Body of pancreas (tissue), 4 donors: ENCODE data around the gene BACH2. TPM values are rescaled to one million over a fixed set of nuclear protein-coding genes. Genes with fewer than 3 reads are reported as not detected.

ENCODE experiments used
- ATAC-seq: fragments of 150-250 bp; one replicate; pipeline ENCODE4 v1.9.1; 2016
- DNase-seq, 4 donors: peaks; one replicate each; pipeline ENCODE4 v3.0.0-alpha.2; 2019
- H3K27ac ChIP-seq, 4 donors: fragments of 200-600 bp; sonication (generic); 1 replicate in 3 of 4; 2 replicates in 1 of 4; pipeline versions ENCODE4 v1.5.1 to v1.6.1; 2016 to 2019; ENCODE audit warnings: mild to moderate bottlenecking in 1 of 4, mixed read lengths in 1 of 4, moderate library complexity in 1 of 4
- H3K27me3 ChIP-seq, 2 donors: fragments of 200-600 bp; sonication (generic); one replicate each; pipeline ENCODE4 v1.6.0; 2016; ENCODE audit warnings: mild to moderate bottlenecking in 1 of 2
- H3K36me3 ChIP-seq, 2 donors: fragments of 200-600 bp; sonication (generic); replicated peaks in 1 of 2; 2 replicates each; pipeline ENCODE4 v1.5.1; 2016; ENCODE audit warnings: low read depth in 2 of 2; ENCODE audit not compliant: insufficient read depth in 1 of 2
- H3K4me1 ChIP-seq: fragments of 200-600 bp; sonication (generic); one replicate; pipeline ENCODE4 v1.6.0; 2016
- H3K4me3 ChIP-seq, 2 donors: fragments of 200-600 bp; sonication (generic); 1 replicate in 1 of 2; 2 replicates in 1 of 2; pipeline ENCODE4 v1.5.1; 2016 to 2019
- H3K9me3 ChIP-seq, 3 donors: fragments of 200-600 bp; sonication (generic); 1 replicate in 2 of 3; 2 replicates in 1 of 3; pipeline ENCODE4 v1.5.1; 2016
- POLR2A ChIP-seq, 3 donors: fragments of 450-650 bp; IDR thresholded peaks; one replicate each; pipeline ENCODE4 v1.6.1; 2016; ENCODE audit warnings: antibody characterized with exemption in 3 of 3, mild to moderate bottlenecking in 2 of 3
- WGBS, 2 donors: methylation state at CpG; one replicate each; pipeline ENCODE4 v1.1.5; 2017; 5-methylcytosine and 5-hydroxymethylcytosine counted together
- intact Hi-C: fragments of 100-400 bp; cut with DNase I; formaldehyde crosslinking; loops from one replicate; pipeline ENCODE4 v1.15.1; 2023
- total RNA-seq, 2 donors: library from RNA; depleted of rRNA; stranded (reverse); fragments of >200 nt; gene quantifications; one replicate each; pipeline ENCODE4 v1.1.0, GENCODE V29; 2016
- TF ChIP-seq, protein P1 (sequence below), 7 experiments: fragments of 450-650 bp in 4 of 7; fragments of 200-600 bp in 3 of 7; sonication (generic) in 3 of 7; IDR thresholded peaks; one replicate each; pipeline ENCODE4 v1.5.1; 2016 to 2019; ENCODE audit warnings: antibody characterized with exemption in 7 of 7

The BACH2 gene
- total RNA-seq, 2 donors from 2014 or later, result 2.1 to 3.3 TPM

DNA sequence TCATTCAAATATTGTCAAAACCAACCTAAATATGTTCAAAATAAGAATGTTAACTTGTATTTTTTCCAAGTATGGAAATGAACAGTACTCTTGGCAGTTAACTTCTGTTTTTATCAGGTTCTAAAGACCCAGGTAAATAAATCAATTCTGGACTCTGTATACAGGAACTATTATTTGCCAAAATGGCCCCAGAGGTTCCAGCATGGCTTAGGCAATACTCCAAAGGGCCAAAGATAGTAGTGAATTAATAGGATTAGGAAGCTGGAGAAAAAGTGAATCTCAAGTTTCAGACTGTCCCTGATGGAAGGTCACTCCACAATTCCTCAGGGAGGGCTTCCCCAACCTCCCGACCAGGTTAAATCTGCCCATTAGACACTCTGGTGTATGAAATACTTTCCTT, 6.7 kb downstream of the BACH2 start:
- H3K36me3 ChIP-seq, result no peaks in the 10 kb centered on the region

DNA sequence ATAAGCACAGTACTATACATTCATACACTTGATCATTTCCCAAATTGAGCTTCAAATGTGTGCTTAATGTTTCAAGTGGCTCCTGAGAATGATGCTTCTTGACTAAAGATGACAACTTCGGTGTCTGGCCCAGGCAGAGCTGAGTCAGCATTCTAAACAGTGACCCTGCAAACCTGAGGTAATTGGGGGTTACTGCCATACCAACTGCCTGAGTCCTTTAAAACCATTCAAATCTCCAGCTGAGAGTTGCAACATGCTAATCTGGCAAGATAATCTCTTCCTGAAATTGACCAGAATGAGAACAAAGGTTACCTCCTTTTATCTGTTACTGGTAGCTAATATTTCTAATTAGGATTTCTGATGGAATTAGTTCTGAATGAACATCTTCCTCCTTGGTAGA, 8.2 kb downstream of the BACH2 start:
- intact Hi-C loops, result no loop called here
- Histone ChIP-seq H3K27ac (no peak overlapping the region), H3K27me3 (no peaks in the 10 kb centered on the region), H3K36me3 (no peaks in the 10 kb centered on the region), H3K4me1 (peaks cover 25% of the 10 kb centered on the region), H3K4me3 (no peak overlapping the region), H3K9me3 (no peaks in the 10 kb centered on the region)
- ATAC-seq (no peak), DNase-seq (no peak)
- WGBS, 2 donors, result 38 to 61% methylated on average over 1 of the region's 1 CpG
- no peak for TF ChIP-seq POLR2A (IDR thresholded peaks at IDR 0.05)
- TF ChIP-seq, protein P1, sequence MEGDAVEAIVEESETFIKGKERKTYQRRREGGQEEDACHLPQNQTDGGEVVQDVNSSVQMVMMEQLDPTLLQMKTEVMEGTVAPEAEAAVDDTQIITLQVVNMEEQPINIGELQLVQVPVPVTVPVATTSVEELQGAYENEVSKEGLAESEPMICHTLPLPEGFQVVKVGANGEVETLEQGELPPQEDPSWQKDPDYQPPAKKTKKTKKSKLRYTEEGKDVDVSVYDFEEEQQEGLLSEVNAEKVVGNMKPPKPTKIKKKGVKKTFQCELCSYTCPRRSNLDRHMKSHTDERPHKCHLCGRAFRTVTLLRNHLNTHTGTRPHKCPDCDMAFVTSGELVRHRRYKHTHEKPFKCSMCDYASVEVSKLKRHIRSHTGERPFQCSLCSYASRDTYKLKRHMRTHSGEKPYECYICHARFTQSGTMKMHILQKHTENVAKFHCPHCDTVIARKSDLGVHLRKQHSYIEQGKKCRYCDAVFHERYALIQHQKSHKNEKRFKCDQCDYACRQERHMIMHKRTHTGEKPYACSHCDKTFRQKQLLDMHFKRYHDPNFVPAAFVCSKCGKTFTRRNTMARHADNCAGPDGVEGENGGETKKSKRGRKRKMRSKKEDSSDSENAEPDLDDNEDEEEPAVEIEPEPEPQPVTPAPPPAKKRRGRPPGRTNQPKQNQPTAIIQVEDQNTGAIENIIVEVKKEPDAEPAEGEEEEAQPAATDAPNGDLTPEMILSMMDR (IDR thresholded peaks at IDR 0.05), result no peak

More for the DNA sequence above, 6.7 kb downstream of the BACH2 start:
- Histone ChIP-seq H3K4me3 (no peak overlapping the region), H3K27ac (no peak overlapping the region), H3K27me3 (no peaks in the 10 kb centered on the region), H3K9me3 (no peaks in the 10 kb centered on the region), H3K4me1 (peaks cover 22% of the 10 kb centered on the region)
- no peak for DNase-seq
- TF ChIP-seq, protein P1 (IDR thresholded peaks at IDR 0.05), result no peak
- TF ChIP-seq POLR2A (IDR thresholded peaks at IDR 0.05), result no peak
- WGBS, 2 donors, result 100% methylated on average over 1 of the region's 1 CpG
- ATAC-seq, result no peak
- intact Hi-C loops, result no loop called here

DNA sequence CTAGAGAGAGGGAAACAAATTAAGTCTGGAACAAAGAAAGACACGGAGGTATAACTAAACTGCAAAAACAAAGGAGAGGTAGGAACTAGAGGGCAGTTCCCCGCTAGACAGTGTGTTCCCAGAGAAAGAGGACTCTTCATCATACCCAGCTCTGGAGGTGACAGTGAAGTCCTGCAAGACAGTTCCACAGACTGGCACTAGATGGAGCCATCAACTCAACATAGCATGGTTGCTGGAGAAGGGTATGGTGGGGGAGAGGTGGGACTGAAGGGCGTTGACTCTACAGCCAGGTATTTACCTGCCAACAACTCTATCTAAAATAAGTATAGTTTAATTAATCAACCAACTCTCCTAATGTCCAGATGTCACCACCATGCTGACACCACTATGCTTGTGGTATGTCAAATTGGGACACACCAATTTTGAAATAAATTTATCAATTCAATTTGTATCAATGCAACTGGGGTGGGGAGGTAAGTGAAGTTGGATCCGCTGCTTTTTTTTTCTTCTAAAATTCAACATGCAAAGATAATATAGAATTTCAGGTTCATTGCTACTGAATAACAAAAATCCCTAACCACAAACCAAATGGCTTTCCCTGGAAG, 9.7 kb downstream of the BACH2 start:
- TF ChIP-seq POLR2A (IDR thresholded peaks at IDR 0.05), result no peak
- TF ChIP-seq, protein P1 (IDR thresholded peaks at IDR 0.05), result peak in 6 of 7 experiments; percentile 15 to 41 (median 29)
- no peaks in the 10 kb centered on the region for H3K36me3 ChIP-seq
- peak overlapping the region in 1 of 4 donors; percentile 48 for H3K27ac ChIP-seq
- ATAC-seq, result no peak
- peaks cover 25% of the 10 kb centered on the region for H3K4me1 ChIP-seq
- no peaks in the 10 kb centered on the region for H3K9me3 ChIP-seq
- no peak overlapping the region for H3K4me3 ChIP-seq
- DNase-seq, result peak in 3 of 4 donors; percentile 25 to 39 (median 25)
- intact Hi-C loops, result no loop called here
- WGBS, 2 donors, result 76 to 83% methylated on average over 4 of the region's 4 CpGs
- H3K27me3 ChIP-seq, result no peaks in the 10 kb centered on the region

DNA sequence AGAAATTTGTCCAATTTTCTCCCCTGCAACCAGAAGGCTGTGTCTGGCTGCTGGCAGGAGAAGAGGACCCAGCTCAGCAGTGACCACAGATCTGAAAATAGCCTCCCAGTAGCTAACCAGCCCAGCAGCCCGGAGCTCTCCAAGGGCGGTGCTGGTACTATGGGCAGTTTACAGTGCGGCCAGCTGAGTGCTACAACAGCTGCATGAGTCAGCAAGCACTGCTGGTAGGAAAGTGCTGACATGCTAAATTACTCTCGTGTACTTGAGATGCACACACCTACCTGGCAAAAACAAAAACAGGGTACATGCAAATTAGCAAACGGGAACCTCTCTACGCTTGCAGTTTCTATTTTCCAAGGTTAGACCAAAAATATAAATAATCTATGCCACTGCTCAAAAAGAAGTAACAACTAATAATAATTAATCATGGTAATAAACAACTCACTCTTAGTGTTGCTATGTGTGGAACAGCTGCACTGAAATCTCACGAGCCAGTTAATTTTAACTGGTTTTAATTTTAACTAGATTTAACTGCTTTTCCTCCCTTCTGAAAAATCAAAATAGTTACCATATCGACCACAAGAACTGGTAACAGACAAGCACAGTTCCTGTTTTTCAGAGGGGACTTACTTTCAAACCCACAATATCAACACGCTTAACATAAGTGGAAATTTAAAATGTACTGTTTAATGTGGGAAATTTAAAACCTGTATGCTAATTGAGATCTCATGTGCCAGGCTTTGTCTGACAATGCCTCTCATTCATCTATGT, 10.8 kb downstream of the BACH2 start:
- peaks cover 19% of the 10 kb centered on the region for H3K4me1 ChIP-seq
- H3K9me3 ChIP-seq, result no peaks in the 10 kb centered on the region
- peak in 2 of 3 donors; percentile 33 to 34 for TF ChIP-seq POLR2A (IDR thresholded peaks at IDR 0.05)
- TF ChIP-seq, protein P1 (IDR thresholded peaks at IDR 0.05), result no peak
- no peaks in the 10 kb centered on the region for H3K36me3 ChIP-seq
- no peak overlapping the region for H3K4me3 ChIP-seq
- H3K27ac ChIP-seq, result peak overlapping the region in 3 of 4 donors; percentile 48 to 53 (median 51)
- intact Hi-C loops, result no loop called here
- DNase-seq, result peak; percentile 74 to 89 (median 85)
- WGBS, 2 donors, result 5 to 10% methylated on average over 9 of the region's 9 CpGs
- no peaks in the 10 kb centered on the region for H3K27me3 ChIP-seq
- ATAC-seq, result peak; percentile 94
